CD4-positive, alpha-beta T cell treated with Interleukin-1 beta for 1 hour (primary cell): ENCODE measurements around the gene CRIM1.

Experiments
- DNase-seq, 2 donors: peaks; one replicate each; pipeline ENCODE4 v3.0.0-alpha.2; 2020 to 2022

CRIM1 gene

DNA sequence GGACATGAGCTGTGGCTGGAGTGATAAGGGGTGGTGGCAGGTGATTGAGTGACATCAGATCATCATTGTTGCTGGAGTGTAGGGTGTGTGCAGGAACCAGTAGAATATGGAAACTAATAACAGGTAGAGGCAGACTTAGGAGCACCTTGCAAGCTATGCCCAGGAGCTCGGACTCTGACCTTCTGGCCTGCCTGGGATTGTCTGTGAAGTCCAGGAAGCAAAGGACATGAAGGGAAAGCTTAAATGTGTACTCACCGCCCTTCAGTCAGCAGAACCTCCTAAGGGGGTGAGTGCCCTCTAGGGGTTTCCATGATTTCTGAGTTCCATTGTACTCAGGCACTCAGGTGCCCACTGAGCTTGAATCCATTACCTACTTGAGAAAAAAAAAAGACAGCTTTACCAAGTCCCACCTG lies 104.2 kb downstream of the CRIM1 start:
- no peak for DNase-seq

DNA sequence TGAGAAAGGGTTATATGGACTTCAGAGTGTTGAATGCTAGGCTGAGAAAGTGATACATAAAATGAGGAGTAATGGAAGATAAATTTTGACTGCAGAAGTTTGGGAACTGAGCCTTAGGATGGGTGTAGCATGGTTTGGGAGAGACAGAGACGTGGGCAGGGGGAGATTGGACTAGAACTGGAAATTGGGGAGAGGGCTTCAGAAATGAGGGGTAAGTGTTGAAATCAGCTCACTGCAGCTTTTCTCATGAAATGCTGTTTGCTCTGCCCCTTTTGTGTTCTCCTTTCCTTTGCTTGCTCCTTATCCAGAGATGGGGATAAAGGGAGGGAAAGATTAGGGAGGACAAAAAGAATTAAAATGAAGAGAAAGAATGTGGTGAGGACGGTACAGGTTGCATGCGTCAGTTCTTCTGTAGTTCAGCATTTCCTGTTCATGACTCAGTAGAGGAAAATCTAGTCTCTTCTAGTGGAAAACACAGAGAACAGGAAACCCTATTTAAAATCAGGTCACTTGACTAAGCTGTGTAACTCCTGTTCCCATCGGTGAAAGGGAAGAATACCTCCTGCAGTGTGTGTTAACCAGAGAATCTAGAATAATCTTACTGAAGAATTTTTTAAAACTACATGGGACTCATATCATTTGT lies 105.6 kb downstream of the CRIM1 start:
- DNase-seq: peak in 1 of 2 donors; percentile 10

DNA sequence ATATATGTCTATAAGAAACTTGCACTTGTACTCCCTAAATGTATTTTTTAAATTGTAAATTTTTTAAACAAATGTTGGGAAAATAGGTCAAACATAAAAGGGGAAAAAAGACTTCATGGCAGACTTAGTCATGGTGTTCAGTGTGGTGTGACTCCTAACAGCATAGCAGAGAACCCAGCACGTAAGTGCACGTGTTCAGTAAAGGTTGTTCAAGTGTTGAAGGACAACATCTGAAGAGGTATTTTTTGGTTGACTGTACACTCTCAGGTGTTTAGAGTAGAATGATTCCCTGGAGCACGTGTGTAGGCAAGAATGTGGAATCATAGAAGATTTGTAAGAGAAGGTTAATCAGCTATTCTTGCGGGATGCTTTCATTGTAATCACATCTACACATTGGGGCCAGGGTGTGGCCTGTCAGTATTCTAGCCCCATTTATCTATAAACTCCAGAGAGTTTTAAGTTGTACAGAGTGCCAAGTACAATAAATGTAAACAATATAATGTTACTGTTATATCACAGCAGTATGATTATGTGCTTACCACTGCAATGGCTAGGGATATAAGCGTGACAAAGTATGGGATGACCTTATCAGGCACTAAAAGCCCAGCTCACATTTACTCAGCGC lies 106.8 kb downstream of the CRIM1 start:
- DNase-seq: no peak

DNA sequence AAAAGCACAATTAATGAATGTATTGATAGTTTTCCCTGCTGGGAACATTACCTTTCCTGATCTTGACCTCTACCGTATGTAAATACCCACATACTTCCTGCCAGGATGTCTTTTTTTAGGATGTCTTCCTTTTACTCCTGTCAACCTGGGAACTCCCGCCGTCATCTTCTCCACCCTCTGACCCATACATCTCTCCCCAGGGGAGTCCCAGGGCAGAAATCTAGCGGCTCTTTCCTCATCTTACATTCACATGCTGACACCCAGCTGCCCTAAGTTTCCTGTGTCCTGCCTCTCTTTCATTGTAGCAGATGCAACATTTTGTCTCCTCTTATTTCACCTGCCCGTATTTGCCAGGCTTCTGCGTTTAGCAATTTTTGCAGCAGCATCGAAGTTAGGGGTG lies 107.8 kb downstream of the CRIM1 start:
- DNase-seq: no peak

DNA sequence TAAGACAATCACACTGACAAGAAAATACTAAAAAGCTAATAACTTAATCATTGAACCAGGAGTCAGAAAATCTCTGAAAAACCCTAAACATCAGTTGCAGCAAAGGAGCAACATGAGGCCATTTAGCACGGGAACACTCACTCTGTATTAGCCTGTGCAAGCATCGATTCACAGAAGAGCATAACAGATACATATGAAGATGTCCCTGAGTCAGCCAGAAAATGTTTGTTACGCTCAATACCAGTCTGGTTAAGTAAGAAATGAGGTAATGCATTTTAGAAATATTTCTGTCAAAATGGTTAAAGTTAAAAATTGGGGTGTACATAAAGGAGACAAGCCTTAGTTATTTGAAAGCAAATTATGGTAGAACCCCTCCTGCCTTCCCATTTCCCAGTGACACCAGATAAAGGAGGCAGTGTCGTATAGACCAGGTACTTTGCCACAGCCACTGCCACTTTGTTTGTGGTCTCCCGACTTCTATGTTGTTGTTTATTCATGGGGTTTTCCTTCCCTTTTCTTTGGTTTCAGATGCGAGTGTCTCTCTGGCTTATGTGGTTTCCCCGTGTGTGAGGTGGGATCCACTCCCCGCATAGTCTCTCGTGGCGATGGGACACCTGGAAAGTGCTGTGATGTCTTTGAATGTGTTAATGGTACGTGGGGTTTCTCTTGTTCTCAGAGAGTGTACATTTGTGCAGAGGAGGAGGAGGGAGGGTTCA lies 108.6 kb downstream of the CRIM1 start:
- no peak for DNase-seq

DNA sequence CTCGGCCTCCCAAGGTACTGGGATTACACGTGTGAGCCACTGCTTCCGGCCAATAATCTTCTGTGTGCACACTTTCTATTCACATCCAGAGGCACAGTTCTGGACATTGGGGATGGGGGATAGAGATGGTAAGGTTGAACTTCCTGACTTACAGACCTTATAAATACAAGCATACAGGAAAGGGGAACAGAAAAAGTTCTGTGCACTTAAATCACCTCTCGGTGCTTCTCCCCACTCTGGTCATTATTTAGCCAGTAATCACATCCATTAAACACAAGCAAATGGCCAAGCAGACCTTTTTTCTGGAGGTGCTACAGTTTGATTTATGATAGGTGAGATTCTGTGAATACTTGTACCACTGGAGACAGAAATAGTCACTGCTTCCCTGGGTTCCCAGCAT lies 110.6 kb downstream of the CRIM1 start:
- no peak for DNase-seq

DNA sequence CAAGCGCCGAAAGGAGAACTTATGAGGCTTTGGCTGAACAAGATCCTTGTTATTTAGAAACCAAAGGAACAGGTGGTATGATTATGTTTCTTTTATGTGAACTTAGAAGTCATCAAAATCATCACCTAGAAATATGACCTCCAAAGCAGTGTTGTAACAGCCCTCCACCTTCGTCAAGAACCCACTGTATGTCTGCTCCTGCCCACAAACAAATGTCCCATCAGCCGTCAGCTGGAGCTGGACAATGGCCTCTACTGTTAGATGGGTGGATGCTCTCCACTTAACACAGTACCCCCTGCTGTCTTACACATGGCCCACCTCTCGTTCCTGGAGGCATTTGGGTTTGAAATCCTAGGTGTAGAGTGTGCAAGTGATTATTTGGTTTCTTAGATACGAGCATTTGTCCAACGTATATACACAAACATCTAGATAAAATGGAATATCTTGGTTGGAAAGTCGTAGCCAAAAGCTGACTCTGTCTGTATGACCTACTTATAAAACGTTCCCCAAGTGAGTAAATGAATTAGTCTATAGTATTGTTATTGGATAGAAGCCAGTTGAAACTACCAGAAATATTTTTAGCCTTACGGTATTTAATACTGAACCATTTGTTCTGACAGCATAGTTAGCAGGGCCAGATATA lies 113.0 kb downstream of the CRIM1 start:
- DNase-seq: no peak

DNA sequence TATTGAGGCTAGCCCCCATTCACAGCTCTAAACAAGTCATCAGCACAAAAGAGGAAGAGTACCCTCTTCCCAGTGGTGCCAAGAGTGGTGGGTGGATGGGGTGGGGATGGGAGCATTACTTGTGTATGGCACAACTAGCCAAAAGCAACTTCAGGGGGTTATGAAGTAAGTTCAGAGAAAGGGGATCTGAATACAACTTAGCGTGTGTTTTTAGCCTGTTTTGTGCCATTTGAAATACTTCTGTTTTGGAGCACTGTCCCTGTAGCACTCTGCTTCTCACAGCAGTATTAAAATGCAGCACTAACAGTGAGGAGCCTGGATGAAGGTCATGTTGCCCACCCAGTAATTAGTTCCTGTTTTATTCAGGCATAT lies 113.5 kb downstream of the CRIM1 start:
- no peak for DNase-seq

DNA sequence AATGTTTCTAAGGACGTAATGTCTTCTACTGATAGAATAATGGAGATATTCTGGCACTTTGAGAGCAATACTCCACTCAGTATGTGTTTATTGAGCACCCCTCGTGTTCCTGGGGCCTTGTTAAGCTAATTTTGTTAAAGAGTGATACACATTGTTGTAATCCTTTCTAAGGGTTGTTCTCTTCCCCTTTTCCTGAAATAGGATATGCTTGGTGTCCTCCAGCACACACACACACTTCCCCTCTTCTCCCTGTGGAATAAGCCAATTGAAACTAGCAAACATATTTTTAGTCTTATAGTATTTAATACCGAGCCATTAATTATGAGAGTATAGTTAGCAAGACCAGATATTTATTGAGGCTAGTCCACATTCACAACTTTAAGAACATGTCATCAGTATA lies 114.1 kb downstream of the CRIM1 start:
- no peak for DNase-seq

DNA sequence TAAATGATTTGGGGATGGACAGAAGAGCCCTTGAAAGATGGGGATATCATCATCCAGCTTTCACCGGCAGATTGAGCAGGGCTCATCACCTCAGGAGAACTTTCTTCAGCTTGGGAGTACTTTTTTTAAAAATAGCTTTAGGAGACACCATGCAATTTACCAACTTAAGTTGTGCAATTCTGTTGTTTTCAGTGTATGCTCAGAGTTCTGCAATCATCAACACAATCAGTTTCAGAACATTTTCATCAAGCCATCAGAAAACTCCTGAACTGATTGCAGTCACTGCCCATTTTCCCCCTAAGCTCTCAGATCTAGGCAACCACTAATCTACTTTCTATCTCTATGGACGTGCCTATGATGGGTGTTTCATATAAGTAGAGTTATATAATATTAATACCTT lies 117.7 kb downstream of the CRIM1 start:
- no peak for DNase-seq

DNA sequence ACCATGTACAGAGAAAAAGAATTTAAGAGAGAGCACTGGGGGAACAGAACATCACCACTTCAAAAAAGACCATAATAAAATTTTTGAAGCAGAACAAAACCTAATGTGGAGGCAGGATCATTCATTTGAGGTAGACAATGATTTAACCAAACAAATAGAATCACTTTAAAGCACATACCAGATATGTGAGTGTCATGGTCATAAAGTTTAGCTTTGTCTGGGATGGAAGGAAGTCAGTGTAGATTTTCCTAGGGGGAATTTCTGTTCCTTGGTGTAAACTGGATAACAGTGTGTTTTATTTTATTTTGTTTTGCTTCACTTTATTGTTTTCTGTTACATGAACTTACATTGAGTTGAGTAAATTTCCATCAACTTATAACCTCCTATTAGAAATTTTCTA lies 120.8 kb downstream of the CRIM1 start:
- no peak for DNase-seq

DNA sequence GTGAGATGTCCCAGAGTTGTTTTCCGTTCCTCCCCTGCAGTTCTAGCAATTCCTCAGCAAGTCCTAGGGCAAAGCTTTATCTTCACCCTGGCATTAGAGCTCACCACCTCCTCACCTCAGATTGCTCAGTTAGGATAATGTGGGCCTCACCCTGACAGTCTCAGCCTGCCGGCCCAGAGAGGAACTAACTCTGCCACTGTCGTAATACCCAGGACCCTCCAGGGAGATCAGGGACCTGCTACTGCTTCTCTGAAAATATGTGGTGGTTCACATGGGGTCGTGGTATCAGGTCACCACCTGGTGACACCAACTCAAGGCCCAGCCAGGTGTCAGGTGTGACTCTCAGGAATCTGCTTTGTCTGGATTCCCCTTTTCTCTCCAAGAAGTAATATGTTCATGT lies 121.7 kb downstream of the CRIM1 start:
- DNase-seq: no peak

DNA sequence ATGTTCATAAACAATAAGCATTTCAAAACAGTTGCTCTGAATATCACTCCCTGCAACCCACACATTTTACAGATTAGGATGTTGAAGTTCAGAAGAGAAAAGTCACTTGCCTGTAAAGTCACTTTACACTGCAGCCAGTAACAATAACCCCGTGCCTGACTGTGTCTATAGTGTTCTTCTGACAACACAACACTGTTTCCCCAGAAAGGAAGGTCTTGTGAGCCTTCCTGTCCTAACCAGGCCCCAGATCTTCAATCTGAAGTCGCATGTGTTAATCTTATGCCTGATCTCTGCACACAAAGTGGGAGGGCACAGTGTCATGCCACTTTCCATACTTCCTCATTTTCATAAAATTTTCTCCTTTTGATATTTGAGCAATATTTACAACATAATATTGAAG lies 122.2 kb downstream of the CRIM1 start:
- DNase-seq: no peak

DNA sequence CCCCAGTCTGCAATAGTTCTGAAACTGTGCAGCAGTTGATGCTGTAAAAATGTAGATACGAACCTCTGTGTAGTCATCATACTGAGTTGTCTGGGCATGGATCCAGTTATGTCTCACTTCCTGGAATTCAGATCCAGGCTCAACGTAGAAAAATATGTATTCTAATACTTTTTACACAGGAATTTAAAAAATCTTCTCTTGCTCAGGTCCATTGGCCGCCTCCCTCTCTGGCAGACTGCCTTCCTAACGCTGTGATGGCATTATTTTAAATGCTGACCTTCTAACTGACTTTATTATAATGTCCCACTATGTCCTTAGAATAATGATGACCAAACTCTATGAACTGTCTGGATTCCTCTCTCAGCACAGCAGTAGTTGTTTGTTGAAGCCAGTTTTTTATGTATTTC lies 122.8 kb downstream of the CRIM1 start:
- DNase-seq: no peak

DNA sequence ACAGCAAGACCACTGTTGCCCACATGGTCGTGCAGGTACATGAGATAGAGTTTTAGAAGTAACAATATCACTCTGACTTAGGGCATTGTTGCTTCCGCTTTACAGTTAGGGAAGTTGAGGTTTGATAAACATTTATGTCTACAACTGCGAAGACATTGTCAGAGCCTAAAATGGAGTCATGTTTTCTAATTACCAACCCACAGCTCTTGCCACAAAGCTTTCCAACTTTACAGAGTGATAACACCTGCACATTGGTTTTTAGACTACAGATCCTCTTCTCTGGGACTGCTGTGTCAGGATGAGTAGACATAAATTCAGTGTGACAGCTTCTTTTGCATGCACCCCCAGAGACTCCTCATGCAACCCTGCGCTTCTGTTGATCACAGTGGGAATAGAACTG lies 123.4 kb downstream of the CRIM1 start:
- no peak for DNase-seq

DNA sequence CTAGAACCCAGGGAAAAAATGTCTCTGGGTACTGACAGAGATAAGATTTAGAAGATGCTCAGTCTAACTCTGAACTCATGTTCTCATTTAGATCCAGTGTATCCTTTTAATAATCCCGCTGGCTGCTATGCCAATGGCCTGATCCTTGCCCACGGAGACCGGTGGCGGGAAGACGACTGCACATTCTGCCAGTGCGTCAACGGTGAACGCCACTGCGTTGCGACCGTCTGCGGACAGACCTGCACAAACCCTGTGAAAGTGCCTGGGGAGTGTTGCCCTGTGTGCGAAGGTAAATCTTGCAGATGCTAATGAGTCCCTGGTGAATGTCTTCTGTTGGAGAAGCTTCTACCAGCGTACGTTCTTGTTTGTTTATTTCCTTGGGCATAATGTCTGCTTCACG lies 123.8 kb downstream of the CRIM1 start:
- DNase-seq: no peak

DNA sequence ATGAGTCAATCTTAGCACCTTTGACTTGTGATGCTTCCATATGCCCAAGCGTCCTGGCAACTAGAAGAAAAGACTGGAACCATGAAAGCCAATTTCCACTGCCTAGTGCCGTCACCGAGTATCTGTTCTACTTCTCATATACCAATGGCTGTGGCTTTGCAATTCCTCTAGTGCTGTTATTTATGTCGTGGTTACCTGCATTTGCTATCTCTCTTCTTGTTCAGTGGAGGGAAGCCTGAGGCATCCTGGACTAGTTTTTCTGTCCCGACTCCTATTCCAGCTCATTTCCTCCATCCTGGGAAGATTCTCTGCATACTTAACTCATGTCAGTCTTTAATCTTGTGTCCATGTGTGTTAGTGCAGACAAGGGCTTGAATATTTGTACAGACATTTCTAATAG lies 124.5 kb downstream of the CRIM1 start:
- no peak for DNase-seq

DNA sequence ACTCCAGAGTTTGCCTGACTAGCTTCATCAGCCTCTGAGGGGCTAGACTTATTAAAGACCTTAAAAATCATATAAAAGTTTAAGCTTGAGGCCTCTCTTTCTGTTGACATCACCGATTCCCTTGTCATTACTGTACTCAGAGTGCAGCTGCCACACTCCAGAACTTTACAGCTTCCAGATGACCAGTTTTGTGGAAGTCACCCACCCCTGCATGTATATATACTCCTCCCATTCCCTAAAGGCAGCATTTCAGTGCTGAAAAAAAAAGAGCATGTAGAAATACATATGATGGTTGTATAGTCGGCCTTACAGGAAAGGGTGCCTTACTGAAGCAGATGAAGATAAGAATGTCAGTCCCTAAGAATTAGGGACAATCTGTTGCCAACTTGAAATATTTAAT lies 125.1 kb downstream of the CRIM1 start:
- no peak for DNase-seq

DNA sequence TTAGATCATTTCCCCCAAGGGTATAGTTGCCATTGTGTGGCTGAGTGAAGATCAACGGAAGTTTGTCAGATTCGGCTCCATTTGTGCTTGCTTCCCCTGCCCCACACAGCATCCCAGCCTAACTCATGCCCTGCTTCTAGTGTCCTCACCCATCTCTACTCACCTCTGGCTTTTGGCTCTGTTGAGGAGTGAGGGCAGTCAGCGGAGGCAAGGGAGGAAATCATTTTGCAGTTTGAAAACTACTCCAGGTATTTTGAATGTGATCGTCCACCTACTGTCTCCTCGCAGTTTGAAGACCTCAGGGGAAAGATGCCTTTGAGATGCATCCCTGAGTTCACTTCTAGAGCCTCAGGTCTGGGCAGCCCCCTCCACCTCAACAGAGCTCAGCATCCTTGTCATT lies 126.1 kb downstream of the CRIM1 start:
- DNase-seq: no peak

DNA sequence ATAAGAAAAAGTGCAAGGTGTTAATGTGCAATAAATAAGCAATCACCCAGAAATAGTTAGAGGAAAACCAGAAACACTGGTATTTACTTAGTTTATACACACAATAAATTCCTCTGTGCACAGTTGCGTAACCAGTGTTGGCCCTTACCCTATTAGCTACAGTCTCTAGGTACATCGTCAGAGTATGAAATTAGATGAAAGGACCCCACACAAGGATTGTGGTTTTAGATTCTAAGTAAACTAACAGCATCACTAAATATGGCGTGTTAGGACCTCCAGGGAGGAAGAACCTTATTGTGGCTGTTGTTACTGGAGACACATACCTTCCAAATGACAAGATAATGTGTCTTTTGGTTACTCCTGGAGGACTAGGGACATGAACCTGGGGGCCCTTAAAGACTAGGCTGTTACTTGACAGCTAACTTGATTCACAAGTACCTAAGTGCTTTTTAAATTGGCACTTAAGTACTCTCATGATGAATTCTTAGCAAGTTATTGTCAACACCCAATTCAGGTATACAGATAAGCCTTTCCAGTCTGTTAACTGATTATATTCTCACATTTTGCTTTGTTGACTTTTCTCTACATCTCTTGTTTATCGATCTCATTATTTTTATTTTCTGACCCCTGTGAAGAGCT lies 127.1 kb downstream of the CRIM1 start:
- no peak for DNase-seq

DNA sequence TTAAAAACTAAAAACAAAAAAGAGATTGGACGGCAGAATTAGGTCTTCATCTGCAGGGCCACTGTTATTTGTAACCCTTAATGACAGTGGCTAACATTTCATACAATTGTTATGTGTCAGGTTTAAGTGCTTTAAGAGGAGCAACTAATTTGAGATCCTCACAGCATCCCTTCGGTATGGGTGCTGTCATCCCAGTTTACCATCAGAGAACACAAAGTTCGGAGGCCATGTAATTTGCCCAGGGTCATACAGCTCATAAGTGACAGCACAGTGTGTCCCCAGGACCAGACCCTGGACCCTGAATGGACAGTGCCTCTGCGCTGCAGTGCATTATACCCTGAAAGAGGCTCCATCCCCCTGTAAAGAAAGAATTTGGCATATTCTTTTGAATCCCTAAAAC lies 127.7 kb downstream of the CRIM1 start:
- no peak for DNase-seq

DNA sequence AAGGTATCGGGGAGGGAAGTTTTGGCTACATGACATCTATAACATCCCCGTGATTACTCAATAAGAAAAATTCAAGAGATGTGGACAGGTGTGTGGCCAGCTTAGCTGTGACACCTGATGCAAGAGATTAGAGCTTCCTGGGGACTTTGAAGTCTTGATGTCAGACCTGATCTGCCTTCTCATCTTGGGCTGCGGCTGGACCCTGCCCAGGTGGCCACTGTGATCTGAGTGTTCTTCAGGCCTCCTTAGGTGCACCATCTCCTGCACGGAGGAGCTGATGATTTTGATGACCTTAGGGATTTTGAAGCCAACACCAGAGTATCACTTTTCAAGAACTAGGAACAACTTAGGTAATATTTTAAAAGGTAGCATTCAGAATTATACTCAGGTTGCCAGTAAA lies 128.9 kb downstream of the CRIM1 start:
- DNase-seq: no peak

DNA sequence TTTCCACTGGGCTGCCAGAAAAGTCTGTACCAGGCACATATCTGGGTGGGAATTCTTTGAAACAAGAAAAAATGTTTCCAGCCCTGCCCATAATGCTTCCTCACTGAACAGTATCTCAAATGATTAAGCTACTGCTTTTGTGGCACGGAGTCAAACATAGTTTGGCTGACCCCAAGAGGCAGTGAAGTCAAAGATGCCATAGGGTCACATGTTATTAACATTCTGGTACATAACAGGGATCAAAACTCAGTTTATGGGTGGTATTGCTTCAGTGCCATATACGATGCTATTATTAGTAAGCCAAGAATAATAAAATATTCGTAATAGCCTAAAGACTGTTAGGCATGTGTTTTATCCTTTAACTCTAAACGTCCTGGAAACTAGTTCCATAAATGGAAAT lies 129.9 kb downstream of the CRIM1 start:
- DNase-seq: no peak
